GM21367 (cell line): Measurements from ENCODE around the gene RBM42.

Source experiments
- ATAC-seq: cut with Tn5 transposase; IDR thresholded peaks from one replicate; pipeline ENCODE4 v1.9.1; 2021; ENCODE audit not compliant: unreplicated experiment

The RBM42 gene

DNA sequence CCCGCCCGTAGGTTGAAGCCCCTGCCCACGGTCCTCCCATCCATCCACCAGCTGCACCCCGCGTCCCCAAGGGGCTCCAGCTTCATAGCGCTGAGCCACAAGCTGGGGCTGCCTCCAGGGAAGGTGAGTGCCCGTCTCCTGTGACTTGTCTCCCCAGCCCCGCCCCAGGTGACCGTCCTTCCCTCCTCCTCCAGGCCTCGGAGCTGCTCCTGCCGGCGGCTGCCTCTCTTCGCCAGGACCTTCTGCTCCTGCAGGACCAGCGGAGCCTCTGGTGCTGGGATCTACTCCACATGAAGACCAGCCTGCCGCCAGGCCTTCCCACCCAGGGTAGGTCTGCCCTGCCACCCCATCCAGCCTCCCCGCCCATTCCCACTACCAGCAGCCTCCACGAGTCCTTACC lies 8.8 kb upstream of the RBM42 start:
- no peak for ATAC-seq

DNA sequence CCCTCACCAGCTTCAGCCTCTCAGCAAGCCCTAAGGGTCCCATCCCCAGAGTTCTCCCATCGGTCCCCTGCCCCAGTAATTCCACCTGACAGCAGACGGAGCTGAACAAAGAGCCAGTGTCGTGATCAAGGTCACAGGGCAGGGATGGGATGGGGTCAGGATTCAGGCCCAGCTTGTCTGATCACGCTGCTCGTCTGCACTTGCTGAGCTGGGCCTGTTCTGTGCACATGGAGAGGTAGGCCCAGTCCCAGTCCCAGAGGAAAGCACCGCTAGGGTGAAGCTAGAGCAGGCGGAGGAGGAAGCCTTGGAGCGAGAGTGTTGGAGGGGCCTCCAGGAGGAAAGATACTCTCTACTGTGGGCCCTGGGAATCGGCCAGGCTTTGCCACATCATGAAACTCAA lies 7.1 kb upstream of the RBM42 start:
- ATAC-seq: no peak

DNA sequence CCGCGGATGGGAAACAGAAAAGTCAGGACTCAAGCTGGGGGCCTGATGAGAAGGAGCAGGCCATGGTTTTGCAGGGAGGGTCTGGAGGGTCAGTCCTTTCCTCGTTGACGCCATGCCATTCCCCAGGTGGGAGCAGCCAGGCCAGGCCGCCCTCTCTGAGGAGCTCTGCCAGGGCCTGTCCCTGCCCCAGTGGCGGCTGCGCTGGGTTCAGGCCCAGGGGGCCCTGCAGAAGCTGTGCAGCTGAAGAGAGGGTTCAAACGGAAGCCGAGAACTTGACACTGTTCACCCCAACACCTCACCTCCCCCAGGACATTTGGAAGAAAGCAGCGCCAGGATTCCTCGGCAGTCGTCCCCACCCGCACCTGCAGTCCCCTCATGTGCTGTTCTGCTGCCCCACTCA lies 6.1 kb upstream of the RBM42 start:
- ATAC-seq: no peak

DNA sequence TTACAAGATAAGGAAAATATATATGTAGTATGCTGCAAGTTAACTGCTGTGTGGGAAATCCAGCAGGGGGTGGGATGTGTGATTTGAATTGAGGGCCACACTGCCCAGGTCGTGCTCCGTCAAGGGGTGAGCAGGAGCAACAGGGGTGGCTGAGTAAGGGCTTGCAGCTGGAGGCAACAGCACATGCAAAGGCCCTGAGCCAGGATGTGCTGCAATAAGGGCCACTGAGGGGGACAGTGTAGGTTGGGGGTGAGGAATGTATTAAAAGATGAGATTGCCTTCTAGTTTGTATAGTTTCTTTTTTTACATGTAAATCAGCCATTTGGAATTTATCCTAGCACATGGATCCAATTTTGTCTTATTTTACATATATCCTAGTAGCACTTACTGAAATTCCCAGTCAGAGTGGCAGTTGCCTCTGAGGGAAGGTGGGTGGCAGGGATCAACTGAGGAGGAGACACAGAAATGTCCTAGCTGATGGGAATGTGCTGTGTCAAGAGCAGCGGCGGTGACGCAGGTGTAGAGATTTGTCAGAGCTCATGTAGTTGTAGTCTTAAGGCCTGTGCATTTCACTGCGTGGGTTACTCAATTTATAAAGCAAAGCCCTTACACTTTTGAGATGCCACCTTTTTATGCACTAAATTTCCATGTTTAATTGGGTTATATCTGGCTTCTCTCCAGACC lies 5.4 kb upstream of the RBM42 start:
- no peak for ATAC-seq

DNA sequence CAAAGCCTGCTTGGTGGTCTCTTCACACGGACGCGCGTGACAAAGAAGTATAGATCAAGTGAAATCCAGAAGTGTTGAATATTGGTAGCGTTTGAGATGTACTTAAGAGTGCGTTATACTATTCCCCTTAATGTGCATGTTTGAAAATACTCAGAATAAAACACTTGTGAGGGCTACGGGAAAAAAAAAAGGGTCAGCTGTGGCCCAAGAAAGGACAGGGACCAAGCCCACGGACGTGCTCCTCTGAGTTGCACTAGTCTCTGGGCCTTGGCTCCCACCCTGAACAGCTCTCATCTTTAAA lies 622 bp upstream of the RBM42 start:
- ATAC-seq: no peak

DNA sequence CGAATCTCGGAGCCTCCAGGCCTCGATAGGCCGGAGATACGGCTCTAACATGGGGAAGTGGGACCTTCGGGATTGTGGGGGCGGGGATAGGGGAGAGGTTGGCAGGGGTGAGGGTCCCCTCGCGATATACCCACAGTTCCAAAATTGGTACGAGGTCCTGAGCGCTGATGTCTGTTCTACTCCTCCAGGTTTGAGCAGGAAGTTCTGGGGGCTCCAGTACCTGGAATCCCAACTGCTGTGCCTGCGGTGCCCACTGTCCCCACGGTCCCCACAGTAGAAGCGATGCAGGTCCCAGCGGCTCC lies 447 bp downstream of the RBM42 start:
- ATAC-seq: no peak

DNA sequence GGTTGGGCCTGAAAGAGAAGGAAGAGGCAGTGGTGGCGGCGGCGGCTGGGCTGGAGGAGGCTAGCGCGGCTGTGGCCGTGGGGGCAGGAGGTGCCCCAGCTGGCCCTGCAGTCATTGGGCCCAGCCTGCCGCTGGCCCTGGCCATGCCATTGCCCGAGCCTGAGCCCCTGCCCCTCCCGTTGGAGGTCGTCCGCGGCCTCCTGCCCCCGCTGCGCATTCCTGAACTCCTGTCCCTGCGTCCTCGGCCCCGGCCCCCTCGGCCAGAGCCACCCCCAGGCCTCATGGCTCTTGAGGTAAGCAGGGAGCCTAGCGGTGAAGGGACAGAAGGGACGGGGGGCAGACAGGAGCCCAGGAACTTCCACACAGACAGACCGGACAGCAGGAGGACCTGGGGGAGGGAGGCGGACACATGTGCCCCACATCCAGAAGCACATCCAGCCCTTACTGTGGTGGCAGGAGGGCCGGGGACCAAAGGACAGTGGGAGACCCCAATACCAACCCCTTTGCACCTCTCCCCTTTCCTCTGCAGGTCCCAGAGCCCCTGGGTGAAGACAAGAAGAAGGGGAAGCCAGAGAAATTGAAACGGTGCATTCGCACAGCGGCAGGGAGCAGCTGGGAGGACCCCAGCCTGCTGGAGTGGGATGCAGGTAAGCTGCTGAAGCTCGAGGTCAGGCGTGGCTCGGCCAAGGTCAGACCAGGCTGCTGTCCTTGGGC lies 5.0 kb downstream of the RBM42 start:
- ATAC-seq: no peak

DNA sequence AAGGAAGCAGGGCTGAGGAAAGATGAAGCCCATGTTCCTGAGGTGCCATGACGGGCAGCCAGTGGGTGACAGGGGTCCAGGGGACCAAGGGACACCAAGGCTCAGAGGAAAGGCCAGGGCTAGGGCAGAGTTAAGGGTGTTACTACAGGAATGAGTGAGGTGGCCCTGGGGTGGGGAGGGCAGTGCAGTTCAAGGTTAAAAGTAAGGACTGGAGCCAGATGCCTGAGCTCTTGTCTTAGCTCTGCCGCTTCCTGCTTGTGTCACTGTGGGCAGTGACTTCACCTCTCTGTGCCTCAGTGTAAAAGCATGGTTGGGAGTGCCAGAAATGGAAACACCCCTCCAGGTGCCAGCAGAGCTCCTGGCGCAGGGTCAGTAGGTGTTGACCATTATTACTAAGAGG lies 7.8 kb downstream of the RBM42 start:
- no peak for ATAC-seq

DNA sequence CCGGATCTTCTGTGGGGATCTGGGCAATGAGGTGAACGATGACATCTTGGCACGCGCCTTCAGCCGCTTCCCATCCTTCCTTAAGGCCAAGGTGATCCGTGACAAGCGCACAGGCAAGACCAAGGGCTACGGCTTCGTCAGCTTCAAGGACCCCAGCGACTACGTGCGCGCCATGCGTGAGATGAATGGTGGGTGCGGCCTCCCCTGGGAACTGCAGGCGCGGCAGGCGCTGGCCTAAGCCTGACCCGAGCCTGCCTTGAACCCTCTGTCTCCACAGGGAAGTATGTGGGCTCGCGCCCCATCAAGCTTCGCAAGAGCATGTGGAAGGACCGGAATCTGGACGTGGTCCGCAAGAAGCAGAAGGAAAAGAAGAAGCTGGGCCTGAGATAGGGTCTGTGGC lies 8.3 kb downstream of the RBM42 start:
- ATAC-seq: no peak

DNA sequence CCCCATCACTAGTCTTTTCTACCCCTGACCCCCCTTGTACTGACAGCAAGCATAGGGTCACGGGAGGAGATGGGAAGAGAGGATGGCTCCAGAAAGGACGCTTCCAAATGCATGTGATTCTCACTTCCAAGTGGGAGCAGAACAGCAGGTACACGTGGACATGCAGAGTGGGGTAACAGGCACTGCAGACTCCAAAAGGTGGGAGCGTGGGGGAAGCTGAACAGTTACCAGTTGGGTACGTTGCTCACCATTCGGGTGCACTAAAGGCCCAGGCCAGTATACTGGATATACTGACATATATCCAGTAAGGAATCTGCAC lies 10.4 kb downstream of the RBM42 start:
- ATAC-seq: no peak

DNA sequence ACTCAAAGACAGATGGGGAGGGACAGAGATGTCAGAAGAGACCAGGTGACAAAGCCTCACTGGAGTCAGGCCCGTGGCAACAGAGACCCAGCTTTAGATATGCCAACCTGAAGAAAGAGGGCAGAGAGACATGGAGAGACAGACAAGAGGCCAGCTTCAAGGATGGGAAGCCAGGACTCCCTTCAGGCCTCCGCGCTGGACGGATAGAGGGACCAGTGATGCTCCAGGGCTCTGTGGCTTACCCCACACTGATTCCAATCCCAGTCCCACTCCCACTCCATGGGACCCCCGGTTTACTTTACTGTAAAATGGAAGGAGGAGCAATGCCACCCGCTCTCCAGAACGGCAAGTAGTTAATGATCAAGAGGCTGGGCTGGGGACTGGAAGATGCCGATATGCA lies 11.0 kb downstream of the RBM42 start:
- ATAC-seq: no peak

DNA sequence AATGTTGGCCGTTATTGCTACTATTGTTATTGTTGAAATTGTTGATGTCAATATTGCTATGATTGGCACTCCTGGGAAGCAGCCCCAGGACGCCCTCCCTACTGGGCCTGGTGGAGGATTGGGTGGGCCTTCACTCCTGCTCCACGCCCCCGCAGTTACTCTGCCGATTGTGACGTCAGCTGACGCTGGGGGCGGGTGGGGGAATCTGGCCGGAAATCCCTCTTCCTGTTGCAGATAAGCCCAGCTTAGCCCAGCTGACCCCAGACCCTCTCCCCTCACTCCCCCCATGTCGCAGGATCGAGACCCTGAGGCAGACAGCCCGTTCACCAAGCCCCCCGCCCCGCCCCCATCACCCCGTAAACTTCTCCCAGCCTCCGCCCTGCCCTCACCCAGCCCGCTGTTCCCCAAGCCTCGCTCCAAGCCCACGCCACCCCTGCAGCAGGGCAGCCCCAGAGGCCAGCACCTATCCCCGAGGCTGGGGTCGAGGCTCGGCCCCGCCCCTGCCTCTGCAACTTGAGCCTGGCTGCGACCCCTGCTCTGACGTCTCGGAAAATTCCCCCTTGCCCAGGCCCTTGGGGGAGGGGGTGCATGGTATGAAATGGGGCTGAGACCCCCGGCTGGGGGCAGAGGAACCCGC lies 12.8 kb downstream of the RBM42 start, which contains the start of gene ETV2:
Gene ETV2, plus strand, starts transcription at position 231 of the 637 bp plus-strand sequence. CDS start 716 bp downstream, outside the sequence.
- ATAC-seq: no peak

DNA sequence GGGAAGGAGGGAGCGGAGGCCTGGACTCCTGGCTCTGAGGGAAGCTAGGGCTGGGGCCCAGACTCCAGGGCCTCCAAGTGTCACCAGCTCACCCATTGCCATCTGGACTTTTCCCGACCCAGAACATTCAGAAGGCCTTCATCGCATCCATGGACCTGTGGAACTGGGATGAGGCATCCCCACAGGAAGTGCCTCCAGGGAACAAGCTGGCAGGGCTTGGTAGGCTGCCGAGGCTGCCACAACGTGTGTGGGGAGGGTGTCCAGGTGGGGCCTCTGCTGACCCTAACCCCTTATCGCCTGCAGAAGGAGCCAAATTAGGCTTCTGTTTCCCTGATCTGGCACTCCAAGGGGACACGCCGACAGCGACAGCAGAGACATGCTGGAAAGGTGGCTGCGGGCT lies 13.5 kb downstream of the RBM42 start:
- no peak for ATAC-seq

DNA sequence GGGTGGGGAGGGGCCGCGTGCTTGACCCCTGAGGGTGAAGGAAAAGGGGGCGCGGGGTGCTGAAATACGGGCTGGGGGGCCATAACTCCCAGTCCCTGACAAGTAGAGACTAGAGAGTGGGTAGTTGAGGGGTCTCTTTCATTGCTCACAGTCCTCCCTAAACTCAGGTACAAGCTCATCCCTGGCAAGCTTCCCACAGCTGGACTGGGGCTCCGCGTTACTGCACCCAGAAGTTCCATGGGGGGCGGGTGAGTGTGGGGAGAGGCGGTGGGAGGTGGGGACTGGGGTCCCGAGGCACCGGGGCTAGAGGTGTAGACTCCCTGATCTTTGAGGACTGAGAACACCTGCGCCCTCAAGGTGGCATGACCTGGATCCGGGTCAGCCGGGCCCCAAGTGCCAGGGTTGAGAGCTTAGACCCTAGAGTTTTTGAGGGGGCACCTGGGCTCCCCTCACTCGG lies 14.0 kb downstream of the RBM42 start:
- no peak for ATAC-seq

DNA sequence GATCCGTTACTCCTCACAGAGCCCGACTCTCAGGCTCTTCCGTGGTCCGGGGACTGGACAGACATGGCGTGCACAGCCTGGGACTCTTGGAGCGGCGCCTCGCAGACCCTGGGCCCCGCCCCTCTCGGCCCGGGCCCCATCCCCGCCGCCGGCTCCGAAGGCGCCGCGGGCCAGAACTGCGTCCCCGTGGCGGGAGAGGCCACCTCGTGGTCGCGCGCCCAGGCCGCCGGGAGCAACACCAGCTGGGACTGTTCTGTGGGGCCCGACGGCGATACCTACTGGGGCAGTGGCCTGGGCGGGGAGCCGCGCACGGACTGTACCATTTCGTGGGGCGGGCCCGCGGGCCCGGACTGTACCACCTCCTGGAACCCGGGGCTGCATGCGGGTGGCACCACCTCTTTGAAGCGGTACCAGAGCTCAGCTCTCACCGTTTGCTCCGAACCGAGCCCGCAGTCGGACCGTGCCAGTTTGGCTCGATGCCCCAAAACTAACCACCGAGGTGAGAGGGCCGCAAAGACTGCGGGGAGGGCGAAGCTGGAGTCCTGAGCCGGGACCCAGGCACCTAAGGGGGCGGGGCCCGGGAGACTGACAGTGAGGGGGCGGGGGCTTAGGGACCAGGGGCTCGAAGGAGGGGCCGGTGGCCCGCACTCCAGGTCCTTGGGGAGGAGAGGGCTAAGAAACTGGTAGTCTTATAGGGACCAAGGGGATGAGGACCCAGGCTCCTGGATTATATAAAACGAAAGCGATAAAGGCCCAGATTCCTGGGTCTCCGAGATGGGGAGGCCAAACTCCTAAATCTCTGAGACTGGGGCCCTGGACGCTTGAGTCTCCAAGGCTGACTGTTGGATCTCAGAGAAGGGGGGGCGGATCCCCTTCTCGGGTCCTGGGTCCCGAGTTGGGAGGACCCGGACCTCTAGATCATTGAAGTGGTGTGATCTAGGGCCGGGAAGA lies 14.7 kb downstream of the RBM42 start:
- no peak for ATAC-seq

DNA sequence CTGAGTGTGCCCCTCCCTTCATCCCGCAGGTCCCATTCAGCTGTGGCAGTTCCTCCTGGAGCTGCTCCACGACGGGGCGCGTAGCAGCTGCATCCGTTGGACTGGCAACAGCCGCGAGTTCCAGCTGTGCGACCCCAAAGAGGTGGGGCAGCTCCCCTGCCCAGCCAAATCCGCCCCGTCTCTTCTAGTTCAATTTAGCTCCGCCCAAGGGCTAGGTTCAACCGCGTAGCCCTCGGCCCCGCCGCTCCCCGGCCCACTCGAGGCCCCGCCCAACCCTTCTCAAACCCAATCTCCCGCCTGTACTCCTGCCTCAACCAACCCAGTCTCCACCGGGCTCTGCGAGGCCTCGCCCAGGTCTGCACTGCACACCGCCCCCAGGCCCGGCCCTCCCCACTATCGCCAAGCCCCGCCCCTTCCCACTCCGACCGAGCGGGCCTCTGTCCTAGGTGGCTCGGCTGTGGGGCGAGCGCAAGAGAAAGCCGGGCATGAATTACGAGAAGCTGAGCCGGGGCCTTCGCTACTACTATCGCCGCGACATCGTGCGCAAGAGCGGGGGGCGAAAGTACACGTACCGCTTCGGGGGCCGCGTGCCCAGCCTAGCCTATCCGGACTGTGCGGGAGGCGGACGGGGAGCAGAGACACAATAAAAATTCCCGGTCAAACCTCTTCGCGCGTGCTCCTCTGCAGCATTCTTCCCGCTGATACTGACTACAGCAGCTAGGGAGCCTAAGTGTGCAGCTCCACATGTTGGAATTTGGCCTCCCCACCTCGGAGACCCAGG lies 15.6 kb downstream of the RBM42 start:
- ATAC-seq: peak; percentile 60

DNA sequence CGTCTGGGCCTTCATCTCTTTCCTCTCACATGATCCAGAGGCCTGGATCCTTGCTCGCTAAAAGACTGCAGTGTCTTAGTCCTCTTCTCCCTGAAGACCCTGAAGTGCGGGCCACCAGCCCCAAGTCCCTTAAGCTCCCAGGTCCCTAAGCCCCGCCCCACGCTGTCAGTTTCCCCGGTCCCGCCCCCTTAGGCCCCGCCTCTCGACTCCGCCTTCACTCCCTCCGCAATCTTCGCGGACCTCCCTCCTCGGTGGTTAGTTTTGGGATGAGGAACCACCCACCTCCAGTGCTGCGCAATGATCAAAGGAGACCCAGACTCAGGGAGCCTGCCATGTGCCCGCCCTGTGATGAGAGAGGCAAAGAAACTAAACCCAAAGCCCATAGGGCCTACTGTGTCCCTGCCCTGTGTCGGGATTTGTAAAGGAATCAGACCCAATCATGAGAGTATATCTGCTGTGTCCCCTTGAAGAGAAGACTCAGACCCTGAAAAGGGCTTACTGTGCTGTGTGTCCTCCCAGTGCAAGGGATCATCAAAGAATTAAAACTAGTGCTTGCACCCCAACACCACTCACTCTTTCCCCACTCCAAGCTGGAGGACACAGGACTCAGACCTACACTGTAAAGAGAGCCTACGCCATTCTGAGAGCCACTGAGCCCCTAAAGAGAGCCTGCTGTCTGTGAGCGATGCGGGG lies 16.3 kb downstream of the RBM42 start:
- no peak for ATAC-seq

DNA sequence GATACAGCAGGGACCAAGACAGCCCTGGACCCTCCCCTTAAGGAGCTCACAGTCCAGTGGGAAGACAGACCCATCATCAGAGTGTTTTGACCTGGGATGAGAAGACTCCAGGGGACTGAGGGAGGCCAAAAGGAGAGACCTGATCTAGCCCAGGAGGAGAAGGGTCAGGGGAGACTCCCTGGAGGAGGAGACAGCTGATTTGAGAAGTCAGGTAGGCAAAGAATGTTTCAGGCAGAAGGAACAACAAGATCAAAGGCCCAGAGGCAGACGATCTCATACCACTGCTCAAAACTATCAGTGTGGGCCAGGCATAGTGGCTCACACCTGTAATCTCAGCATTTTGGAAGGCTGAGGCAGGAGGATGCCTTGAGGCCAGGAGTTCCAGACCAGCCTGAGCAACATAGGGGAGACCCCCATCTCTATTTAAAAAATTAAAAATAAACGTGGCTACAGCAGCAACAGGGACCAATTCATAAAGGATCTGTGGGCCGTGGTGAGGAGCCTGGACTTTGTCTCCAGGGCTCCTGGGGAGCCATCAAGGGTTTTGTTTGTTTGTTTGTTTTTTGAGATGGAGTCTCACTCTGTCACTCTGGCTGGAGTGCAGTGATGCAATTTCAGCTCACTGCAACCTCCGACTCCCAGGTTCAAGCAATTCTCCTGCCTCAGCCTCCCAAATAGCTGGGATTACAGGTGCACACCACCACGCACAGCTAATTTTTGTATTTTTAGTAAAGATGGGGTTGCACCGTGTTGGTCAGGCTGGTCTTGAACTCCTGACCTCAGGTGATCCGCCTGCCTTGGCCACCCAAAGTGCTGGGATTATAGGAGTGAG lies 17.1 kb downstream of the RBM42 start:
- ATAC-seq: no peak
